ENCODE data around the gene MUC4.

- TF ChIP-seq CTCF (IDR thresholded peaks at IDR 0.05; ENCODE audit: low read length), result no peak
- no peak for TF ChIP-seq EZH2 (IDR thresholded peaks at IDR 0.05; ENCODE audit: borderline replicate concordance, low read length)
Observed at GRCh38 chr3:195708626-195709481, 102.9 kb downstream of the MUC4 start.

All from OCI-LY1 (cell line).